ENCODE data around the gene FAM229A.

- no peak for TF ChIP-seq CTCF (conservative IDR thresholded peaks at IDR 0.05 in 1 of 2, IDR thresholded peaks at IDR 0.05 in 1 of 2; ENCODE audit: low read depth in 1 of 2, low read length in 2 of 2)
- TF ChIP-seq EZH2 (IDR thresholded peaks at IDR 0.05; ENCODE audit: low read length, missing control alignments) = no peak
Measured at GRCh38 chr1:32365445-32365844, 3.2 kb upstream of the FAM229A start.
